Activated naive CD4-positive, alpha-beta T cell treated with anti-CD3 and anti-CD28 coated beads, Interleukin-2, amount 50 U/mL, for 24 hours (primary cell): Measurements from ENCODE around the gene PRKG1.
"Not testable (repeated sequence)": the region's sequence is repeated elsewhere in the genome, so short reads cannot be mapped to it uniquely, and the experiment has no call there.

Source experiments
- H3K27ac Mint-ChIP-seq: one replicate; pipeline ENCODE4 v1.8.0; 2021; ENCODE audit warnings: mild to moderate bottlenecking, mixed read lengths
- H3K27me3 Mint-ChIP-seq: one replicate; pipeline ENCODE4 v1.8.0; 2021; ENCODE audit warnings: mixed read lengths
- H3K36me3 Mint-ChIP-seq: one replicate; pipeline ENCODE4 v1.8.0; 2021; ENCODE audit warnings: mixed read lengths
- H3K4me1 Mint-ChIP-seq: one replicate; pipeline ENCODE4 v1.8.0; 2021; ENCODE audit warnings: mixed read lengths
- H3K4me3 Mint-ChIP-seq: one replicate; pipeline ENCODE4 v1.8.0; 2021; ENCODE audit warnings: mild to moderate bottlenecking, mixed read lengths
- H3K9me3 Mint-ChIP-seq: one replicate; pipeline ENCODE4 v1.8.0; 2021; ENCODE audit warnings: mixed read lengths

PRKG1 gene

DNA sequence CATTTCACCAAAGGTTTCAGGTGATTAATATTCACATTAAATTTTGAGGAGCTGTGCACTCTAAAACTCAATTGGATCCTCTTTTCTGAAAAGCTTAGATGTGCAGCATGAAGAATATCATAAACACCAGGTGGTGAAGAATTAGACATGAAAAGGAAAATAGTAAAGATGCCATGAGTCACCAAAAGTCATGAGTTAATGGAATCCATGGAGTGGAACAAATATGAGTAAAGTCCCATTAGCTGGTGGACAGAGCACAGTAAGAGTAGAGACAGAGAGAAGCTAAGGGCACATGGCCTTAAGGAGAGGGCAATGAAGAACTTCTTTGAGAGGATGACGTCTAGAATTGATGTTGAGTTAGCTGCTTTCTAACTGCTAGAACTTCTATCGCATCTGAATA, 353.5 kb downstream of the PRKG1 start:
- peaks cover 5% of the 10 kb centered on the region for H3K27me3 Mint-ChIP-seq
- H3K4me1 Mint-ChIP-seq, result peaks cover under 1% of the 10 kb centered on the region
- H3K27ac Mint-ChIP-seq, result no peak overlapping the region
- no peaks in the 10 kb centered on the region for H3K9me3 Mint-ChIP-seq
- H3K4me3 Mint-ChIP-seq, result no peak overlapping the region
- H3K36me3 Mint-ChIP-seq, result no peaks in the 10 kb centered on the region

DNA sequence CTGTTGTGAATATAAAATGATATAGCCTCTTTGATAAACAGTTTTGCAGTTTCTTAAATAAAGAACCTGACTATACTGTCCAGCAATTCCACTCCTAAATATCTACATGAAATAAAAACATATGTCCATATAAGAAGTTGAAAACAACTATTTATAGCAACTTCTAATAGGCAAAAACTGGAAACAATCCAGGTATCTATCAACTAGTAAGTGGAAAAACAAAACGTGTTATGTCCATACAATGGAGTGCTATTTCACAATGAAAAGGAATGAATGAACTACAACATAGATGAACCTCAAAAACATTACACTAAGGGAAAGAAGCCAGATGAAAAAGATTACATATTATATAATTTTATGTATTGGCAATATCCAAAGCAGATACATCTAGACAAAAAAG, 356.2 kb downstream of the PRKG1 start:
- H3K9me3 Mint-ChIP-seq, result no peaks in the 10 kb centered on the region
- no peak overlapping the region for H3K4me3 Mint-ChIP-seq
- H3K4me1 Mint-ChIP-seq, result no peaks in the 10 kb centered on the region
- H3K36me3 Mint-ChIP-seq, result no peaks in the 10 kb centered on the region
- peaks cover 3% of the 10 kb centered on the region for H3K27me3 Mint-ChIP-seq
- H3K27ac Mint-ChIP-seq, result no peak overlapping the region

DNA sequence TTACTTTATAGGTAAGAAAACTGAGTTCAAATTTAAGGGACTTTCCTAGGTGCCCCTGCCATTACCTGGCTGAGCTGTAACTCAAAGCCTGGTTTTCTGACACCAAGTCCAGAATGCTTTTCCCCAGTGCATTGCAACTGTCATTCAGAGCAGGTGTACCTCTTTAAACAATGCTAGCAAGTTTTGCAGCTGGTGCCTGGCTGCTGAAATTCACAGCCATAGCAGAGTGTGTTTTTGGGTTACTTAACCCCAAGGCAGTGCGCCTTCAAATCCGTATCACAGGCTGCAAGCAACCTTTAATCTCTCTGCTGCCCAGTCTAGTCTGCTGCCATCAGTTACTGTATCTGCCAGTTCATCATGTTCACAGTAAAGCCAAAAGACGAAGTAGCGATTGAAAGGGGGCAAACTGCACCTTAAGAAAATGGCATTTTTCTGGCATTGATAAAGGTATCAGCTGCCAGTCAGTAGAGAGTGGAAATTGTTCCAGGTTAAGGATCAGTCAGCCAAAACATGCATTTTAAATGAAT, 359.7 kb downstream of the PRKG1 start:
- H3K4me3 Mint-ChIP-seq, result no peak overlapping the region
- H3K4me1 Mint-ChIP-seq, result no peaks in the 10 kb centered on the region
- no peak overlapping the region for H3K27ac Mint-ChIP-seq
- H3K27me3 Mint-ChIP-seq, result no peaks in the 10 kb centered on the region
- H3K9me3 Mint-ChIP-seq, result no peaks in the 10 kb centered on the region
- no peaks in the 10 kb centered on the region for H3K36me3 Mint-ChIP-seq

DNA sequence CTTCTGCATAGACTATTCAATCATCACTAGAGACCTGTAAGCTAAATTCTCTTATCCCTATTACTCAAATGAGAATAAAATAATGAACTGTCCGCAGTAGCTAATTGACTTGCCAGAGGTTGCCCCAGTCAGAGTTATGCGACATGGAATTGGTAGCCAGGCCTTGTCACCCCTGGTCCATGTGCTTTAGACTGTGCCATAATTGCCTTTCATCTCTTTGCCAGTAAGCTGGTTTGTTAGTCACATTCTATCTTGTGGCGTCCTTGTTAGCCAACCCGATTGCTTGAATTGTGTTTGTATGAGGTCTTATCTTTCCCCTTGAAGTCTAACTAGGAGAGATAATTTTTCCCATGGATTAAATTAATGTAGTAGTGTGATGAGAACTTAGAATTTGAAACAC, 362.5 kb downstream of the PRKG1 start:
- Mint-ChIP-seq H3K4me3 (no peak overlapping the region), H3K36me3 (no peaks in the 10 kb centered on the region), H3K27me3 (no peaks in the 10 kb centered on the region), H3K4me1 (no peaks in the 10 kb centered on the region), H3K9me3 (no peaks in the 10 kb centered on the region), H3K27ac (no peak overlapping the region)

DNA sequence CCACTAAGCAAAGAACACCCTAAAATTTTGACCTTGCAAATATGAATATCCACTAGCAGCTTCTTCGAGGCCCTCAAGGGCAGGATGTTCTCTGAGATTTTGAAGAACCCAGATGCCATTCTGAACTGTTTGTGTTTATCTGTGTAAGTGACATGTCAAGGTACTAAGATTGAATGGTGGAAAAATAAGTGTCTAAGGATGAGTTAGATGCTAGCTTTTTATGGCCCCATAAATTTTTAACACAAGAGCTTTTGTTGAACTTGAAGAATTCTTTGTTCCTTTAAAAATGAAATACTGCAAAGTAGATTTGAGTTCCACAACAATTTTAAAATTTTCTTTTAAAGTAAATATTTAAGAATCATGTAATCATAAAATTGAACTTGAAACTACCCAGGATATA, 365.4 kb downstream of the PRKG1 start:
- no peaks in the 10 kb centered on the region for H3K36me3 Mint-ChIP-seq
- no peaks in the 10 kb centered on the region for H3K27me3 Mint-ChIP-seq
- no peak overlapping the region for H3K4me3 Mint-ChIP-seq
- no peak overlapping the region for H3K27ac Mint-ChIP-seq
- no peaks in the 10 kb centered on the region for H3K9me3 Mint-ChIP-seq
- H3K4me1 Mint-ChIP-seq, result no peaks in the 10 kb centered on the region

DNA sequence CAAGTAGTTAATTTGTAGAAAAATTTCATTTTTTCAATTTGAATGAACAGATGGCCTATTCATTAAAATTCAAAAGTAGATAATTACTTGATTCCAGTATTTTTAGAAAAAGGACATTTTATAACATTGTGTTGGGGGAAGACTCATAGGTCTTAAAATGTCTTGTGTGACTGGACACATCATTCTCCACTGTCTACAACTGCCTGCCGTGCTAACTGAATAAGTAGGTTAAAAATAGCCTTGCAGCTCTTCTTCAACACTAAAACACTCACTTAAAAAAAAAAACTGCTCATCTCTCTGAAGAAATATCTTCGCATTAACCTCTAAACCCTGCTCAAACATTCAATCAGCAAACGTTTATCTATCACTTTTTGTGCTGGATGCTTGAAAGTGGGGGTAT, 371.3 kb downstream of the PRKG1 start:
- no peaks in the 10 kb centered on the region for H3K36me3 Mint-ChIP-seq
- H3K9me3 Mint-ChIP-seq, result no peaks in the 10 kb centered on the region
- no peak overlapping the region for H3K4me3 Mint-ChIP-seq
- H3K27ac Mint-ChIP-seq, result no peak overlapping the region
- H3K4me1 Mint-ChIP-seq, result no peaks in the 10 kb centered on the region
- H3K27me3 Mint-ChIP-seq, result no peaks in the 10 kb centered on the region

DNA sequence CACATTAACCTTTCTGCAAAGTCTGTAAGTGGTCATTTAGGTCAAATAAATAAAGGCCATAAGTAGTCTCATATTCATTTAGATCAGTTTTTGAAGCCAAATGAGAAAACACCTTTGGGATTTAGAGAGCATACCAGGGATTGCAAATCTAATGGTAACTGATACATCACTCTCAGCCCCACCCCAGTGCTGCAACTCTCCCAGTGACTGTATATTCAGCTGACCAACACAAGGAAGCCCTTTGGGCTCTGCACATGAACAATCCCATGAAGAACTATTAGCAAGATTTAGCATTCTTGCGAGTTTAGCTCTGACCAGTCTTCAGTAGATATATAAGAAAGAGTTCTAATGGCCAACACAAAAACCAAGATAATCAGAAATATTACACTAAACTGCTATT, 372.8 kb downstream of the PRKG1 start:
- Mint-ChIP-seq H3K36me3 (no peaks in the 10 kb centered on the region), H3K27ac (no peak overlapping the region), H3K9me3 (no peaks in the 10 kb centered on the region), H3K4me3 (no peak overlapping the region), H3K27me3 (no peaks in the 10 kb centered on the region), H3K4me1 (no peaks in the 10 kb centered on the region)

DNA sequence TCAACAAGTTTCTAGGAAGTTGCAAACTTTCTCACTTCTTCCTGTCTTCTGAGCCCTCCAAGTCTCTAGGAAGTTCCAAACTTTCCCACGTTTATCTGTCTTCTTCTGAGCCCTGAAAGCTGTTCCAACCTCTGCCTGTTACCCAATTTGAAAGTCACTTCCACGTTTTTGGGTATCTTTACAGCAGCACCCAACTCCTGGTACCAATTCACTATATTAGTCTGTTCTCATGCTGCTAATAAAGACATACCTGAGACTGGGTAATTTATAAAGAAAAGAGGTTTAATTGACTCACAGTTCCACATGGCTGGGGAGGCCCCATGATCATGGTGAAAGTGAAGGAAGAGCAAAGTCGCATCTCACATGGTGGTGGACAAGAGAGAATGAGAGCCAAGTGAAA, 381.5 kb downstream of the PRKG1 start:
- not testable (repeated sequence) for H3K36me3 Mint-ChIP-seq, H3K9me3 Mint-ChIP-seq, H3K4me3 Mint-ChIP-seq, H3K27ac Mint-ChIP-seq, H3K27me3 Mint-ChIP-seq, H3K4me1 Mint-ChIP-seq

DNA sequence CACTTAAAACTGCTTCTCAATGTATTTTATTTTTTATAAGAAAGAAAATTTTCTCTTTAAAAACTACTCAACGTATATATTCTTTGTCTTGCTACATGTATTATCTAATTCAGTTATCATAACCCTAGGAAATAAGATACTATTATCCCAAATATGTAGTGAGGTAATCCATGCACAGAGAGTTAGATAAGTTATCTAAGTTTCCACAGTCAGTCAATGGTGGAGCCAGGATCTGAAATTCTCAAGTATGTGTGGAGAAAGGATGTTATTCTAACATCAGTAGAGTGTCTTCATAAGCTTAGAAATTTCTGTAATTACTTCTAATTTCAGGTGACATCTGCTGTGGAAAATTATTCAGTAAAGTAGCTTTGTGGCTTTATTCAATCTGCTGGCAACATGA, 385.2 kb downstream of the PRKG1 start:
- Mint-ChIP-seq H3K27me3 (no peaks in the 10 kb centered on the region), H3K27ac (no peak overlapping the region), H3K36me3 (peaks cover 2% of the 10 kb centered on the region), H3K4me3 (no peak overlapping the region), H3K9me3 (peaks cover 6% of the 10 kb centered on the region), H3K4me1 (no peaks in the 10 kb centered on the region)

DNA sequence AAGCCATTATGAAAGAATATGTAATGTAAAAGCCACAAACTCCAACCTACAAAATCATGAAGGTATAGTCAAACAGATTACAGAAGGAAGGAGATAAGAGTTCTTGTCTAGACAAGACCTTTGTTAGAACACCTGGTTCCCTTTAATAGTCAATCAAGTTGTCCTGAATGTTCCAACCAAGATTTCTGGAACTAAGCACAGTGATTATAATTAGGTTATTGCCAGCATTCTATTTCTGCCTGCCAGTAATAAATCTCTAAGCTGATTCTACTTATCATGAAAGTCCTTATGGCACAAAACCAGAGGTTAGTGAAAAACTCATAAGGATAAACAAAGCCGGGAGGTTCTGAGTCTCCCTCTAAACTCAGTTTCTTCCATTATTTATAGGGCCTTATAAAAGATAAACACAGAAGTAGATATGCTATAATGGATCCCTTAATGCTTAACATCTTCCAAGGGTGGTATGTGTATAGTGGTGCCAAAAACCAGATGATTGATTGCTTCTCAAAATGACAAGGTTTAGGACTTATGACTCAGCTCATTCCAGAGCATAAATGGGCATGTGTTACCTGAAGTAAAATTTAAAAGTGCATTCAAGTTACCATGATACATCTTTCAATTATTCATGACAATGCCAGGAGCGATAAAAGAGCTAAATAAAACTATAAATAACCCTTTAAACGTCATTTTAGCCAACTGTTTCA, 387.9 kb downstream of the PRKG1 start:
- no peaks in the 10 kb centered on the region for H3K36me3 Mint-ChIP-seq
- H3K4me3 Mint-ChIP-seq, result no peak overlapping the region
- no peaks in the 10 kb centered on the region for H3K4me1 Mint-ChIP-seq
- no peaks in the 10 kb centered on the region for H3K27me3 Mint-ChIP-seq
- no peak overlapping the region for H3K27ac Mint-ChIP-seq
- no peaks in the 10 kb centered on the region for H3K9me3 Mint-ChIP-seq

DNA sequence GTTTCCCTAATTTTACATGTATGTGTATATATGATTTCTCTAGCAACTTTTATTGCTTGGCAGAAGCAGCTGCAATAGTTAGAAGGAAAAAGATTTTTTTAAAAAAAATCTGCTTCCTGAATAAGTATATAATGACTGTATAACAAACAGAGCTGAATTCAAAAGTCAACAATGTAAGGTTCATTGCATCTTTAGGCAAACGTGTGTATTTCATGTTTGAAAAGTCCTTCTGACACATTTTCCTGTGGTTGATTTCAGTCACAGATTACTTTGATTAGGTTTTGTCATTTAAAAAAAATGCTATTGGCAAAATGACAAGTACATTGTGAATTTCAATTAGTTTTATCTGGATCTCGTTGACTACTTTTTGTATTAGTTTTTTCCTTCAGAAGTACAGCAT, 394.1 kb downstream of the PRKG1 start:
- no peaks in the 10 kb centered on the region for H3K4me1 Mint-ChIP-seq
- no peak overlapping the region for H3K4me3 Mint-ChIP-seq
- H3K36me3 Mint-ChIP-seq, result no peaks in the 10 kb centered on the region
- H3K27ac Mint-ChIP-seq, result no peak overlapping the region
- H3K27me3 Mint-ChIP-seq, result no peaks in the 10 kb centered on the region
- no peaks in the 10 kb centered on the region for H3K9me3 Mint-ChIP-seq

DNA sequence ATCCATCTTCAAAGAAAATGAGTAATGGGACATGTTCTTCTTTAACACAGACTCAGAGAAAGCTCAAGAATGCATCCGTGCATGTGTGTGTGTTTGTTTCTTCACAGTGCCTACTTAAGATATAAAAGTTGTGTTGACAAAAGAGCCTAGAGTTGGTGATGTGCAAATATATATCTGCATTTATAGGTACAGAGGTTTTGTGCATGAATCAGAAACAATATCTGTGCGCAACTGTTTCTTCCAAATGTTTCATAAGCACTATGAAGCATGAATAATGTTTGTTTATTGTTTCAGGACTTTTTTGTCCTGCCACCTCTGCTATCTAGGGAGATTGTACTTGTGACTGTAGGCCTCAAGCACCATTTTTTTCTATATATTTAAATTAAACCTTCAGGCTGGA, 395.4 kb downstream of the PRKG1 start:
- Mint-ChIP-seq H3K27ac (no peak overlapping the region), H3K36me3 (no peaks in the 10 kb centered on the region), H3K9me3 (no peaks in the 10 kb centered on the region), H3K4me3 (no peak overlapping the region), H3K4me1 (no peaks in the 10 kb centered on the region), H3K27me3 (no peaks in the 10 kb centered on the region)

DNA sequence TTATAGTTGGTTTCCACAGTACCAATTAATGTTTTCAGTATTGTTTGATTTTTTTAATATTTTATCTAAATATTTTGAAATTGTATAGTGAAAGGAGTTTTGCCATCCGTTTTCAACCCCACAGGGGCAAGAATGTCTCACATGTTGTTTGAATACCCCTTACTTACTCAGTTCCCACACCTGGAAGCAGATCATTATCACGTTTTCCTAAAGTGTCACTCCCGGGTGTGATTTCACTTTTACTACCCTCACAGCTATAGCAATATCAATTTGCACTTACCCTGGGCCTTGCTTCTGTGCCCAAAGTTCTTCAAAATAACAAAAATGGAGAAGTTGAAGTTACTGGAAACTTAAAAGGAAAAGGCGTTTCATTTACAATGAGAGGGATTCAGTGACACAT, 397.0 kb downstream of the PRKG1 start:
- Mint-ChIP-seq H3K36me3 (no peaks in the 10 kb centered on the region), H3K27ac (no peak overlapping the region), H3K4me1 (no peaks in the 10 kb centered on the region), H3K9me3 (no peaks in the 10 kb centered on the region), H3K4me3 (no peak overlapping the region), H3K27me3 (no peaks in the 10 kb centered on the region)

DNA sequence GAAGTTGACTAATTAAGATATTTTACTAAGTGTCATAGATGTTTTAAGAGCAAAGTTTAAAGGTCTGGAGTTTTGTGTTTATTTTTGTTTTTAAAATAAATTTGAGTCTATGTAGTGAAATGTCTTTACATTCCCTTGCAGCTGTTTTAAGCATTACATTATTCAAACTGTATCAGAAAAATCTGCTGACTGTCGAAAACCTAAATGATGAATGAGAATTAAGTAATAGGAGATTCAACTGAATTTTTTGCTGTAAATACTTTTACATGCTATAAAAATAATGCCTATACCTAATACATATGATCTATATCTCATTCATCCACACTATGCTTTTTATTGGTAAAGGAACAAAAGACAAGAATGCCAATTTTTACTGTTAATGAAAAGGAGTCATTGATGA, 397.9 kb downstream of the PRKG1 start:
- H3K9me3 Mint-ChIP-seq, result no peaks in the 10 kb centered on the region
- H3K4me3 Mint-ChIP-seq, result no peak overlapping the region
- H3K36me3 Mint-ChIP-seq, result no peaks in the 10 kb centered on the region
- H3K27ac Mint-ChIP-seq, result no peak overlapping the region
- no peaks in the 10 kb centered on the region for H3K27me3 Mint-ChIP-seq
- no peaks in the 10 kb centered on the region for H3K4me1 Mint-ChIP-seq

DNA sequence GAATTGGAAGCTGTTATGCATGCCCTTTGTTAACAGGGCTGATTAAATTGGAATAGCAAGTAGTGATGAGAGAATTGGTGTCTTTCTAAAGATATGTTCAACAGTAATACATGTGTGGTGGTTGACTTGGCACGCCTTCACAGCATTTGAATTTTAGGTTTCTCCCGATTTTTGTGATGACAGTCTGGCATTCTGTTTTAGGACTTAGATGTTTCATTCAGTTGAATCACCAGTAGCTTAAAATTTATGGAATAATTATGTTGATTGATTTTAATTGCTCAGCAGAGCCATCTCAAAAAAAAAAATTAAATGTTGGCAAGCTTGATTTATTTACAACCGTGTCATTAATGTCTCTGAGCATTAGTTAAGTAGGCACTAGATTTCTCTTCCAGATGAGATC, 405.4 kb downstream of the PRKG1 start:
- H3K27me3 Mint-ChIP-seq, result peaks cover 4% of the 10 kb centered on the region
- H3K9me3 Mint-ChIP-seq, result no peaks in the 10 kb centered on the region
- no peak overlapping the region for H3K27ac Mint-ChIP-seq
- no peak overlapping the region for H3K4me3 Mint-ChIP-seq
- no peaks in the 10 kb centered on the region for H3K4me1 Mint-ChIP-seq
- H3K36me3 Mint-ChIP-seq, result no peaks in the 10 kb centered on the region

DNA sequence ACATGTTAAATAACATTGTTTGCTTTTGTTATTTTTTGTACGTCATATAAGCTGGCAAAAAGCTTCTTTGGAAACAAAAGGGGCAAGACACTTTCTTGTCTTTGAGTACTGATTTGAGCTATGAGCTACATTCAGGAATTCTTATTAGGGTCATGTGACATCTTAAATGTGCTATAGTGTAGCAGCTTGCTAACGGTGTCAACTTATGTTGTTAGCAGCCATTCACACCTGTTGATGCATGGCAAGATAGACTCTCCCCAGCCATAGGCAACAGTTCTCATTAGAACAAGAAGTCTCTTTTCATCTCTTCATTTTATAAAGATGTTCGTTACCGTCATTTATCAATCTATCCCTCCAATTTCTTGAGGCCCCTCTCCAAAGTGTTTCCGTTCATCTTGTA, 411.4 kb downstream of the PRKG1 start:
- no peaks in the 10 kb centered on the region for H3K9me3 Mint-ChIP-seq
- no peaks in the 10 kb centered on the region for H3K36me3 Mint-ChIP-seq
- H3K4me1 Mint-ChIP-seq, result no peaks in the 10 kb centered on the region
- no peak overlapping the region for H3K27ac Mint-ChIP-seq
- no peak overlapping the region for H3K4me3 Mint-ChIP-seq
- peaks cover 2% of the 10 kb centered on the region for H3K27me3 Mint-ChIP-seq

DNA sequence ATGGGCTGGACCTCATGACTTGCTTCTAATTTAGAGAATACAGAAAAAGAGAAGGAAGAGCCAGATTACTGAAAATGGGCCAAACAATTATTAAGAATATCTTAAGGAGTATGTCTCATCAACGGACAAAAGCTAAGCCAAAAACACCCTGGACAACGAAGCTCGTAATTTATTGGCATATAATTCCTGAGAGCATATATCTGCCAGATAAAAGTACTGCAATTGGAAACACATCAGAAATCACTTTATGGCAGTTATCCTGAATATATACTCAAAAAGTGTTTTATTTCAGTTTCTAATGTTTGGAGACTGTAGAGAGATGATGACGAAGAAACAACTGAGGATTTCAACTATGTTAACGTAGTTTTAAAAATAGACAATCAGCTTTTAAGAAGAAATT, 413.3 kb downstream of the PRKG1 start:
- no peak overlapping the region for H3K27ac Mint-ChIP-seq
- peaks cover under 1% of the 10 kb centered on the region for H3K27me3 Mint-ChIP-seq
- H3K9me3 Mint-ChIP-seq, result no peaks in the 10 kb centered on the region
- H3K36me3 Mint-ChIP-seq, result no peaks in the 10 kb centered on the region
- no peaks in the 10 kb centered on the region for H3K4me1 Mint-ChIP-seq
- no peak overlapping the region for H3K4me3 Mint-ChIP-seq
